Fibroblast of the aortic adventitia (primary cell): Measurements from ENCODE around the gene CDH24. TPM values are rescaled to one million over a fixed set of nuclear protein-coding genes. Genes with fewer than 3 reads are reported as not detected.

Experiments used
- DNase-seq: peaks from one replicate; pipeline ENCODE4 v3.0.0-alpha.2; 2010; ENCODE audit warnings: low read depth
- H3K4me3 ChIP-seq: 2 replicates; pipeline ENCODE4 v1.5.1; 2011; ENCODE audit warnings: low read depth, mild to moderate bottlenecking, control low read depth, low read length, moderate library complexity
- CTCF ChIP-seq: IDR thresholded peaks from 2 replicates; pipeline ENCODE4 v1.5.1; 2011; ENCODE audit warnings: mild to moderate bottlenecking, low read length, control low read depth, inconsistent platforms; ENCODE audit not compliant: insufficient read depth
- total RNA-seq: library from RNA; depleted of rRNA; stranded (reverse); fragments of >200 nt; gene quantifications from 2 replicates; pipeline ENCODE4 v1.2.3, GENCODE V29; 2012; ENCODE audit warnings: low replicate concordance

Gene CDH24
- total RNA-seq, 1 donor: 3.7 TPM

- TF ChIP-seq CTCF: no peak
- no peak overlapping the region for H3K4me3 ChIP-seq
- no peak for DNase-seq
Observed at GRCh38 chr14:23060536-23061260, 3.4 kb upstream of the CDH24 start.

GRCh38 chr14:23058654-23059504 is 1.6 kb upstream of the CDH24 start:
- no peak for TF ChIP-seq CTCF
- H3K4me3 ChIP-seq: no peak overlapping the region
- no peak for DNase-seq

- DNase-seq: peak; percentile 80
- peak; percentile 94 for TF ChIP-seq CTCF
- peak overlapping the region; percentile 60 for H3K4me3 ChIP-seq
Observed at GRCh38 chr14:23057757-23058653, 685 bp upstream of the CDH24 start.

GRCh38 chr14:23056145-23056955 is 970 bp downstream of the CDH24 start:
- H3K4me3 ChIP-seq: peak overlapping the region; percentile 60
- TF ChIP-seq CTCF: peak; percentile 78
- DNase-seq: peak; percentile 51

GRCh38 chr14:23055621-23056144 is 1.6 kb downstream of the CDH24 start:
- no peak for TF ChIP-seq CTCF
- no peak overlapping the region for H3K4me3 ChIP-seq
- no peak for DNase-seq
